GM19397 (cell line): ENCODE data around the gene ORAI2.
A peak's percentile ranks its signal among the peaks of the same experiment; 100 is the strongest.
"Not testable (repeated sequence)": the region's sequence is repeated elsewhere in the genome, so short reads cannot be mapped to it uniquely, and the experiment has no call there.

Experiments
- ATAC-seq: cut with Tn5 transposase; IDR thresholded peaks from one replicate; pipeline ENCODE4 v1.9.1; 2021; ENCODE audit warnings: mild to moderate bottlenecking, moderate library complexity; ENCODE audit not compliant: unreplicated experiment

ORAI2 gene

DNA sequence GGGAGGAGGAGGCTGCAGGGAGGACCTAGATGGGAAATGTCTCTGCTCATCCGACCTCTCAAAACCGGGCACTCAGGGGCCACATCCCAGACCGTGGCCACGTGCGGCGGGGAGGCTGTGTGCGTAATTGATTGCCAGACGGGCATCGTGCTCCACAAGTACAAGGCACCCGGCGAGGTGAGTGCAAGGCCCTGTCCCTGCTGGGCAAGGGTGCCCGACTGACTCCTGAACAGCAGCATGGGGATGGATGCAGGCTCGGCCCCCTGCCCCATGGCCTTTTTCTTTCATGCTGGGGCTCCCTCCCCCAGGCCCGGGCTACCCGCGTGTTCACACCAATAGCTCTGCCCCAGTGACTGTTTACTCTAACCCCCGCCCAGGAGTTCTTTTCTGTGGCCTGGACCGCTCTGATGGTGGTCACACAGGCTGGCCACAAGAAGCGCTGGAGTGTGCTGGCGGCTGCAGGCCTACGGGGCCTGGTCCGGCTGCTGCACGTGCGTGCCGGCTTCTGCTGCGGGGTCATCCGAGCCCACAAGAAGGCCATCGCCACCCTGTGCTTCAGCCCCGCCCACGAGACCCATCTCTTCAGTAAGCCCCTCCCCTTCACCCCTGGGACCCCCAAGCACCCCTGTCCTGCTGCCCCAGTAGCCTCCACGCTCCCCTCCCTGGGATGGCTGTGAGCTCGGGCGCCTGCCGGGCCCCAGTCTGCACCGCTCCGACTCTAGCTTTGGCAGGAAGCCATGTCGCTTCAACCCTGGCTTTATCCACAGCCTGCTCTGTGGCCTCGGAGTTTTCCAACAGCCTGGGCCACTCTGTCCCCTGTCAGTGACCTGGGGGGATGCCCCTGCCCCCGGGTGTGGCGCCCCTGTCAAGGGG is 35.3 kb downstream of the ORAI2 start:
- no peak for ATAC-seq

GRCh38 chr7:102469351-102469971 is 36.1 kb downstream of the ORAI2 start:
- no peak for ATAC-seq

DNA sequence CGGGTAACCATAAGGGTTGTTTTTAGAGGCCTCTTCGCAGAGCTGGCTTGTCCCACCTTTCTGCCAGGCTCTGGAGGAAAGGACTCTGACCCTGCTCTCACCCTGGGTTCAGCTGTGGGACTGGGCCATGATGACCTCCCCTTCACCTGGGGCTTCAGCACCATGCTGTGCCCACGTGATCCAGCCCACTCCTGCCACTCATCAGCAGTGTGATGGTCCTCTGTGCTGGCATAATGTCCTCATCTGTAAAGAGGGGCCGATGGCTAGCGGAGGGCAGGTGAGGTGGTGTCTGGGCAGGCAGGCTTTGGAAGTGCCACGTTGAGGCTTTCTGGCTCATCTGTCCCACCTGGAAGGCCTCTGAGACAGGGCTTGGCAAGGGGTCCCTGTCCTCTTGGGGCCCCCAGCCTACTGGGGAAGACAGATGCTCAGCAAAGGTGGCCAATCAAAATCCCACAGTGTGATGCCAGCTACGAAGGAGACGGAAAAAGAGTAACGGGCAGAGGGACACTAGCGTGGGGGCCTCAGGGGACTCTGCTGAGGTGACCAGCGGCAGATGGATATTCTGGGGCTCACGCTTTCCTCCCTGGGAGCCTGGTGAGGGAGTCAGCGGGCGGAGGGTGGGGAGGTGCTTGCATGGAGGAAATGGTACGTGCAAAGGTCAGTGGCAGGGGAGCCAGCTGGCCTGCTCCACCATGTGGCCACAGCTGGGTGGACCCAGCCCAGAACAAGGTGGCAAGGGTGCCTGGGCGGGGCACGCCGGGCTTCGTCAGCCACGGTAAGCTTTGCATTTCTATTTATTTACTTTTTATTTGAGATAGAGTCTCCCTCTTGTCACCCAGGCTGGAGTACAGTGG is 36.8 kb downstream of the ORAI2 start:
- no peak for ATAC-seq

DNA sequence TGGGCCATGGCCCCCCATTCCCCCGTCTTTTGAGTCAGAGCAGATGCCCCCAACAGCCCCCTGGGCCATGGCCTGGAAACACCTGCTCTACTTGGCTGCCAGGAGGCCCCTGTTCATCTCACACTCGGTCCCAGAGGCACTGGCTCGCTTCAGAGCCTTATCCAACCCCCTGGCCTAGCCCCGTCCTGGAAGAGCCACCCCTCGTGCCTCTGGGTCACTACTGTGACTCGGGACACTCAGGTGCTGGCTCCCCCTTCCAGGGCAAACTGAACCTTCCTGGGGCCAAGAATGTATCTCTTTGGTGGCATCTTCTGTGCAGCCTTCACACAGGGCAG is 38.4 kb downstream of the ORAI2 start:
- ATAC-seq = no peak

- no peak for ATAC-seq
Measured at GRCh38 chr7:102472126-102473041, 39.0 kb downstream of the ORAI2 start.

DNA sequence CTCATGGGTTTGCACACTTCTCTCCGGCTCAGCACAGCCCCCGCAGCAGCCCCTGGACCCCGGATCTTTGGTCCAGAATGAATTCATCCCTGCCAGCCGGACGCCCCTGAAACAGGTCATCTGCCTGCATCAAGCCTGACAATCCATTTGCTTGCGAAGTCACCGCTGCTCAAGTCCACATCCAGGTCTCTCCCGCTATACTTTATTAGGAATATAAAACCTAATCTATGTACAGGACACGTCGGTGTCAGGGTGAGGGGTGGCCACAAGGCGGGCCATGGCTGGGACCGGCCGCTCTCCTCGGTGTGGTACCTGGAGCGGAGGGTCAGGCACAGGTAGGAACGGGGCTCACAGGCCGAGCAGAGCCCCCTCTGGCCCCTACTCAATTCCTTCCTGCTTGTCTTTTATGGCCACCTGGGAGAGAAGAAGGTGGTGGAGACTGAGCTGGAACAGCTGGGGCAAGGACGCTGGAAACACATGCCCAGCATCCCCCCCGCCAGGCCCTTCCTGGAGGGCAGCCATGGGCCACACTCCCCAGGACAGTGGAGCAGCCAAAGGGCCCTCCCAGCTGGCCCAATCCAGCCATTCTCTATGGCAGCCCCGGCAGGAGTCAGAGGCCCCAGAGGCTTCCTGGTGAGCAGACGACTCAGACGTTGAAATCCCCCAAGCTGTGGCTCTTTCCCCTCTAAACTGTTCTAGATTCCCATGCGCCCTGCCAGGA is 40.1 kb downstream of the ORAI2 start:
- no peak for ATAC-seq

- ATAC-seq = not testable (repeated sequence)
Measured at GRCh38 chr7:102474116-102474515, 40.7 kb downstream of the ORAI2 start.

DNA sequence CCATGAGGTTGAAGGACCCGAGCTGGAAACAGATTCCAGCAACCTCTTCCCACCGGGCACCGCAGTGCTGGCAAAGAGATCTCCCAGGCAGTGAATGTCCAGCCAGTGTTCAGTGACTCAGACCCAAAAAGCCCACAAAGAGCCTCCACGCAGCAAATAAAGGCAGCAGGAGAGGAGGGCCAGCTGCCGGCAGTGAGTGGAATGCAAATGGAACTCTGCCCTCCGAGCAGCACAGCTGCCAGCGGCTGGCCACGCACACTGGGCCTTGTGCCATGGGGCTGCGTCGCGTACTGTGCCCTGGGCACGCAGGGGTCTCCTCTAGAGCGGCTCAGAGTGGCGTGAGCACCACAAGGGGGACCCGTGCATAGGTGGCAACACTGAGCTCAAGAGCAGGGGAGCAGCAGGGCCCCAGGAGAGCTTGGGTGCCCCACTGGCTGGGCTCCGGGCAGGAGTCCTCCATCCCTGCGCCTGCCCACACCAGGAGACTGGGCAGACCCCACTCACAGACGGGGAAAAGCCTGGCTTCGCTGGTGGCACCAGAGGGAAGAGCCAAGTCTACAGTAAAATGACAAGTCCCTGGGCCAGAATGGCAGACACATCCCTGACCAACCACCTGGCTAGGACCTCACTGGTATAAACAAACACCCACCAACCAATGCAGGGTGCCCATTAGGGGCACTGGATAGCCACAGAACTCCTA is 41.5 kb downstream of the ORAI2 start:
- ATAC-seq = not testable (repeated sequence)

- peak; percentile 74 for ATAC-seq
Measured at GRCh38 chr7:102478314-102479208, 45.2 kb downstream of the ORAI2 start, which contains the start of gene POLR2J. Gene POLR2J, minus strand, starts transcription at chr7:102478922. Its CDS starts 62 bp downstream, at chr7:102478860.

GRCh38 chr7:102479209-102479584 is 45.8 kb downstream of the ORAI2 start:
- peak; percentile 11 for ATAC-seq

DNA sequence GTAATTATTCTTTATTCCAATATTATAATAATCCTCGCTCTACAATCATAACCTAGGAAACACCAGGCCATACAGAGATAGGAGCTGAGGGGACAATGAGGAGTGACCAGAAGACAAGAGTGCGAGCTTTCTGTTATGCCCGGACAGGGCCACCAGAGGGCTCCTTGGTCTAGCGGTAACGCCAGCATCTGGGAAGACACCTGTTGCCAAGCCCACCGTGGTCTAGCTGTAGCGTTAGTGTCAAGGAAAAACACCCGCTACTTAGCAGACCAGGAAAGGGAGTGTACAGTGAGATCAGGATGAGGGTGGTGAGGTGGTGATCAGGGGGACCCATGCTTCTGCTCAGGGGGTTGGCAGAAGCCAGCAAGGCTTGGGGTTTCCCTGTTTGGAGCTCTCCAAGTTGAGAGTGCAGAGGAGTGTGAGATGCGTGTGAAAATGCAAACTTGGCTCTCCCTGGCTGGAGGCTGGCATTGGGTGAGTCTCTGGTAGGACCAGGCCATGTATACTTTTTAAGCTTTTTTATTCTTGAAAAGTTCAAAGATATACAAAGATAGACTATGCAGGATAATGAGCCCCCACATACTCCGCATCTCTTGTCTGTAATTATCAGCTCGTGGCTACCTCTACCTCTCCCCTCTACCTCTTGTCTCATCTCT is 46.7 kb downstream of the ORAI2 start:
- ATAC-seq = not testable (repeated sequence)

- not testable (repeated sequence) for ATAC-seq
Measured at GRCh38 chr7:102481962-102482361, 48.6 kb downstream of the ORAI2 start.

GRCh38 chr7:102484317-102484716 is 50.9 kb downstream of the ORAI2 start:
- ATAC-seq = not testable (repeated sequence)

GRCh38 chr7:102490529-102491075 is 57.2 kb downstream of the ORAI2 start:
- ATAC-seq = peak; percentile 33

DNA sequence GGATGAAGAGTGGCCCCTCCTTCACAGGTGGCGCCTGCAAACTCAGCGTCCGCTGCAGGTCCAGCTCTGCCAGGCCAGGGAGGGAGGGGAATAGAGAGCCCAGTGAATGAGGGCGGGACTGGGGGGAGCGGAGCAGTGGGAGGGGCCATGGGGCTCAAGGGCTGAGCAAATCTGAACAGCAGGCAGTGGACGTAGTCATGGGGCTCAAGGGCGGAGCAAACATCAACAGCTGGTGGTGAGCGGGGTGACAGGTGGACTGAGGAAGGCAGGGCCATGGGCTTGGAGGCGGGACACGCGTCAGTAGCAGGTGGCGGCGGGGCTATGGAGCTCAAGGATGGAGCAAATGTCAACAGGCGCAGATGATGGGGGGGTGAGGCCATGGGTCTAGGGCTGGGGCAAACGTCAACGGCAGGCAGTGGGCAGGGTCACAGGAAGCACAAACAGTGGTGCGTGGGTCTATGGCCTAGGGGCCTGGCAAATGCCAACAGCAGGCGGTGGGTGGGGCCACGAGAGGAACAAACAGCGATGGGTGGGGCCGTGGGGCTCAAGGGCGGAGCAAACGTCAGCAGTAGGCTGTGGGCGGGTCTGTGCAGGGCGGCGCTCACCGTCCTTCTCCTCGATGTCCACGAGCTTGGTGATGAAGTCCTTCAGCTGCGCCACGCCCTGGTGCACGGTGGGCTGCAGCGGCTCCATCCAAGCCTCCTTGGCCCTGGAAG is 60.0 kb downstream of the ORAI2 start:
- ATAC-seq = peak; percentile 35

GRCh38 chr7:102494026-102494425 is 60.7 kb downstream of the ORAI2 start:
- not testable (repeated sequence) for ATAC-seq
